ENCODE data around the gene RRP15. TPM values are rescaled to one million over a fixed set of nuclear protein-coding genes. Genes with fewer than 3 reads are reported as not detected.
A peak's percentile ranks its signal among the peaks of the same experiment; 100 is the strongest.

RRP15 gene
- total and polyA plus RNA-seq, 7 donors: 1.8 to 8.9 (median 6.1) TPM

GRCh38 chr1:218332416-218332815 lies 47.3 kb downstream of the RRP15 start:
- Histone ChIP-seq H3K27ac (no peak overlapping the region), H3K4me3 (no peak overlapping the region), H3K4me1 (no peaks in the 10 kb centered on the region), H3K36me3 (no peaks in the 10 kb centered on the region), H3K27me3 (no peaks in the 10 kb centered on the region), H3K9me3 (no peaks in the 10 kb centered on the region)
- DNase-seq: no peak
- TF ChIP-seq POLR2A (IDR thresholded peaks at IDR 0.05) (no peak), POLR2AphosphoS5 (IDR thresholded peaks at IDR 0.05) (no peak), CTCF (IDR thresholded peaks at IDR 0.05) (no peak), EP300 (IDR thresholded peaks at IDR 0.05) (no peak)
- intact Hi-C loops (cut with DNase I): loop anchor here (5.0 to 10.0 kb wide), 3 partner anchors 732 to 1480 kb away; no protein-coding TSS in a partner anchor

GRCh38 chr1:218336328-218336727 lies 51.2 kb downstream of the RRP15 start:
- TF ChIP-seq EP300 (IDR thresholded peaks at IDR 0.05): no peak
- TF ChIP-seq POLR2A (IDR thresholded peaks at IDR 0.05): no peak
- TF ChIP-seq POLR2AphosphoS5 (IDR thresholded peaks at IDR 0.05): no peak
- no peak for TF ChIP-seq CTCF (IDR thresholded peaks at IDR 0.05)
- no peak for DNase-seq
- peaks cover 0 to 3% (median 0%) of the 10 kb centered on the region in 4 donors for H3K4me1 ChIP-seq
- no peak overlapping the region for H3K4me3 ChIP-seq
- no peak overlapping the region for H3K27ac ChIP-seq
- intact Hi-C loops (cut with DNase I): loop anchor here (5.0 to 10.0 kb wide), 2 partner anchors 728 to 1231 kb away; no protein-coding TSS in a partner anchor
- H3K9me3 ChIP-seq: no peaks in the 10 kb centered on the region
- WGBS, 2 donors: 73 to 84% methylated on average over 2 of the region's 2 CpGs
- H3K27me3 ChIP-seq: no peaks in the 10 kb centered on the region
- H3K36me3 ChIP-seq: no peaks in the 10 kb centered on the region

GRCh38 chr1:218339267-218339831 lies 54.3 kb downstream of the RRP15 start:
- TF ChIP-seq POLR2AphosphoS5 (IDR thresholded peaks at IDR 0.05) (no peak), CTCF (IDR thresholded peaks at IDR 0.05) (peak; percentile 32 to 72 (median 68))
- WGBS, 2 donors: 1 to 3% methylated on average over 1 of the region's 1 CpG
- Histone ChIP-seq H3K27ac (no peak overlapping the region), H3K4me3 (no peak overlapping the region), H3K9me3 (no peaks in the 10 kb centered on the region), H3K27me3 (no peaks in the 10 kb centered on the region), H3K36me3 (no peaks in the 10 kb centered on the region), H3K4me1 (peaks cover 0 to 5% (median 2%) of the 10 kb centered on the region in 4 donors)
- intact Hi-C loops (cut with DNase I): loop anchor here (2.0 to 10.0 kb wide), 3 partner anchors 181 to 1228 kb away; no protein-coding TSS in a partner anchor
- DNase-seq: no peak

GRCh38 chr1:218341325-218341724 lies 56.2 kb downstream of the RRP15 start:
- intact Hi-C loops (cut with DNase I): loop anchor here (10.0 kb wide), 1 partner anchor 953 kb away; no protein-coding TSS in a partner anchor
- Histone ChIP-seq H3K4me3 (no peak overlapping the region), H3K27ac (no peak overlapping the region), H3K27me3 (no peaks in the 10 kb centered on the region), H3K9me3 (no peaks in the 10 kb centered on the region), H3K4me1 (peaks cover 0 to 11% (median 5%) of the 10 kb centered on the region in 4 donors), H3K36me3 (no peaks in the 10 kb centered on the region)
- 96 to 98% methylated on average over 1 of the region's 1 CpG for WGBS, 2 donors
- DNase-seq: no peak
- TF ChIP-seq EP300 (IDR thresholded peaks at IDR 0.05) (no peak), POLR2A (IDR thresholded peaks at IDR 0.05) (no peak), POLR2AphosphoS5 (IDR thresholded peaks at IDR 0.05) (no peak), CTCF (IDR thresholded peaks at IDR 0.05) (no peak)

- no peak overlapping the region for H3K4me3 ChIP-seq
- whole genome bisulfite sequencing, 2 donors: 92 to 93% methylated on average over 4 of the region's 4 CpGs
- no peaks in the 10 kb centered on the region for H3K36me3 ChIP-seq
- intact Hi-C loops (cut with DNase I): loop anchor here (10.0 kb wide), 1 partner anchor 953 kb away; no protein-coding TSS in a partner anchor
- no peaks in the 10 kb centered on the region for H3K27me3 ChIP-seq
- no peak for TF ChIP-seq EP300 (IDR thresholded peaks at IDR 0.05)
- no peak for TF ChIP-seq POLR2AphosphoS5 (IDR thresholded peaks at IDR 0.05)
- TF ChIP-seq CTCF (IDR thresholded peaks at IDR 0.05): no peak
- TF ChIP-seq POLR2A (IDR thresholded peaks at IDR 0.05): no peak
- no peak overlapping the region for H3K27ac ChIP-seq
- DNase-seq: no peak
- no peaks in the 10 kb centered on the region for H3K9me3 ChIP-seq
- peaks cover 0 to 11% (median 5%) of the 10 kb centered on the region in 4 donors for H3K4me1 ChIP-seq
Observed at GRCh38 chr1:218342091-218342490, 57.0 kb downstream of the RRP15 start.
